ENCODE results near the gene NPFF. TPM values are rescaled to one million over a fixed set of nuclear protein-coding genes. Genes with fewer than 3 reads are reported as not detected.

The NPFF gene
- total RNA-seq, result not detected in 2 replicates

GRCh38 chr12:53506881-53507602 is at the start of gene NPFF:
TSS of gene NPFF (minus strand) at chr12:53507484. CDS start at chr12:53507474, 10 bp downstream.

GRCh38 chr12:53500776-53501614 is 6.3 kb downstream of the NPFF start, which contains the start of gene TARBP2:
TSS of gene TARBP2 (plus strand) at chr12:53501283. CDS start at chr12:53501409, 126 bp downstream.

GRCh38 chr12:53499266-53500141 is 7.8 kb downstream of the NPFF start, which contains the start of gene MAP3K12:
TSS of gene MAP3K12 (minus strand) at chr12:53499458. CDS start at chr12:53487391, 12,067 bp downstream.

Other genes starting within 250 kb of the NPFF start
- gene ESPL1, start 239.2 kb downstream of the NPFF start, total RNA-seq, result 7.2 and 8.2 TPM in 2 replicates
- gene PFDN5, start 211.9 kb downstream of the NPFF start, total RNA-seq, result 498 and 536 TPM in 2 replicates
- gene MYG1, start 207.8 kb downstream of the NPFF start, total RNA-seq, result 106 and 127 TPM in 2 replicates
- 75.5 and 86.8 TPM in 2 replicates for gene AAAS, start 185.9 kb downstream of the NPFF start, total RNA-seq
- not detected in 2 replicates for gene SP7, start 171.1 kb downstream of the NPFF start, total RNA-seq
- 42.7 and 46.1 TPM in 2 replicates for gene SP1, start 127.3 kb downstream of the NPFF start, total RNA-seq
- gene AMHR2, start 83.6 kb downstream of the NPFF start, total RNA-seq, result not detected in 2 replicates
- 109 and 110 TPM in 2 replicates for gene PRR13, start 65.8 kb downstream of the NPFF start, total RNA-seq
- gene PCBP2, start 55.4 kb downstream of the NPFF start, total RNA-seq, result 172 and 186 TPM in 2 replicates
- gene MAP3K12, start 8.0 kb downstream of the NPFF start, total RNA-seq, result 32.0 and 32.8 TPM in 2 replicates
- gene TARBP2, start 6.2 kb downstream of the NPFF start, total RNA-seq, result 49.3 and 60.5 TPM in 2 replicates
- 9.2 and 9.7 TPM in 2 replicates for gene ATF7, start 118.9 kb upstream of the NPFF start, total RNA-seq
- 498 and 577 TPM in 2 replicates for gene ATP5MC2, start 168.6 kb upstream of the NPFF start, total RNA-seq
- 68.6 and 78.7 TPM in 2 replicates for gene CALCOCO1, start 220.0 kb upstream of the NPFF start, total RNA-seq
- gene CISTR, start 244.5 kb upstream of the NPFF start, total RNA-seq, result not detected in 2 replicates

Measured in myometrial cell (primary cell).